Cardiac septum (tissue), 1 donor: ENCODE measurements around the gene ASXL3. TPM values are rescaled to one million over a fixed set of nuclear protein-coding genes. Genes with fewer than 3 reads are reported as not detected.

ENCODE experiments used
- DNase-seq: peaks from one replicate; pipeline ENCODE4 v3.0.0-alpha.2; 2020; ENCODE audit warnings: low spot score
- intact Hi-C: fragments of 100-400 bp; cut with DNase I; formaldehyde crosslinking; loops from one replicate; pipeline ENCODE4 v1.14.0; 2022
- total RNA-seq: library from RNA; stranded (reverse); fragmentation: NEBNext Ultra II Directional; extraction: Animal tissue kit (Norgen Biotek cat#: 25700); gene quantifications from one replicate; pipeline ENCODE4 v1.2.1, GENCODE V29; 2021
- donor health status: DM: no; HTN: no; CAD: no.

ASXL3 gene
- total RNA-seq, 1 donor from 2014 or later = 6.1 TPM

GRCh38 chr18:33579349-33580215 lies 1.6 kb downstream of the ASXL3 start:
- intact Hi-C loops = no loop called here
- no peak for DNase-seq

GRCh38 chr18:33580546-33580945 lies 2.5 kb downstream of the ASXL3 start:
- no peak for DNase-seq
- intact Hi-C loops = no loop called here

- intact Hi-C loops = no loop called here
- no peak for DNase-seq
These were observed 3.8 kb downstream of the ASXL3 start for GRCh38 chr18:33581856-33582255.

- DNase-seq = no peak
- intact Hi-C loops = no loop called here
These were observed 5.9 kb downstream of the ASXL3 start for GRCh38 chr18:33583901-33584300.

- intact Hi-C loops = no loop called here
- no peak for DNase-seq
These were observed 6.8 kb downstream of the ASXL3 start for GRCh38 chr18:33584548-33585430.

- no peak for DNase-seq
- intact Hi-C loops = no loop called here
These were observed 7.4 kb downstream of the ASXL3 start for GRCh38 chr18:33585431-33585775.

GRCh38 chr18:33588361-33588760 lies 10.3 kb downstream of the ASXL3 start:
- DNase-seq = no peak
- intact Hi-C loops = no loop called here

GRCh38 chr18:33593261-33593660 lies 15.2 kb downstream of the ASXL3 start:
- no peak for DNase-seq
- intact Hi-C loops = no loop called here

- DNase-seq = no peak
- intact Hi-C loops = no loop called here
These were observed 16.8 kb downstream of the ASXL3 start for GRCh38 chr18:33594799-33595198.

GRCh38 chr18:33596178-33596854 lies 18.3 kb downstream of the ASXL3 start:
- DNase-seq = no peak
- intact Hi-C loops = no loop called here

- no peak for DNase-seq
- intact Hi-C loops = no loop called here
These were observed 22.8 kb downstream of the ASXL3 start for GRCh38 chr18:33600846-33601245.

- intact Hi-C loops = no loop called here
- DNase-seq = no peak
These were observed 25.4 kb downstream of the ASXL3 start for GRCh38 chr18:33603454-33603853.

- no peak for DNase-seq
- intact Hi-C loops = no loop called here
These were observed 27.2 kb downstream of the ASXL3 start for GRCh38 chr18:33605250-33605649.

GRCh38 chr18:33606621-33607020 lies 28.6 kb downstream of the ASXL3 start:
- no peak for DNase-seq
- intact Hi-C loops = no loop called here

GRCh38 chr18:33611525-33612135 lies 33.6 kb downstream of the ASXL3 start:
- intact Hi-C loops = no loop called here
- DNase-seq = no peak

- intact Hi-C loops = no loop called here
- DNase-seq = no peak
These were observed 34.6 kb downstream of the ASXL3 start for GRCh38 chr18:33612632-33613031.

- no peak for DNase-seq
- intact Hi-C loops = no loop called here
These were observed 38.5 kb downstream of the ASXL3 start for GRCh38 chr18:33616556-33616955.

GRCh38 chr18:33627114-33627513 lies 49.1 kb downstream of the ASXL3 start:
- DNase-seq = no peak
- intact Hi-C loops = no loop called here

- DNase-seq = no peak
- intact Hi-C loops = no loop called here
These were observed 52.5 kb downstream of the ASXL3 start for GRCh38 chr18:33630476-33630875.

- DNase-seq = no peak
- intact Hi-C loops = no loop called here
These were observed 63.1 kb downstream of the ASXL3 start for GRCh38 chr18:33641141-33641540.
